Activated CD4-positive, CD25-positive, alpha-beta regulatory T cell (primary cell): Measurements from ENCODE around the gene EDDM3A.
A peak's percentile ranks its signal among the peaks of the same experiment; 100 is the strongest.
"Not testable (repeated sequence)": the region's sequence is repeated elsewhere in the genome, so short reads cannot be mapped to it uniquely, and the experiment has no call there.

ENCODE experiments used
- DNase-seq, 4 experiments: peaks; one replicate each; lab custom pipeline; 2025; lab: John Stamatoyannopoulos, UW

Gene EDDM3A, protein sequence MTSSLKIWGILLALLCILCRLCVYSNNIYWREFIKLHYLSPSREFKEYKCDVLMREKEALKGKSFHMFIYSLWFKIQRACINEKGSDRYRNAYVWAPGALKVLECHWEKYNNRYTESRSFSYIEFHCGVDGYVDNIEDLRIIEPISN

GRCh38 chr14:20745571-20746358 is at the start of gene EDDM3A:
TSS of gene EDDM3A (plus strand) at chr14:20745887. CDS start at chr14:20747581, 1,694 bp downstream.
- DNase-seq = no peak

DNA sequence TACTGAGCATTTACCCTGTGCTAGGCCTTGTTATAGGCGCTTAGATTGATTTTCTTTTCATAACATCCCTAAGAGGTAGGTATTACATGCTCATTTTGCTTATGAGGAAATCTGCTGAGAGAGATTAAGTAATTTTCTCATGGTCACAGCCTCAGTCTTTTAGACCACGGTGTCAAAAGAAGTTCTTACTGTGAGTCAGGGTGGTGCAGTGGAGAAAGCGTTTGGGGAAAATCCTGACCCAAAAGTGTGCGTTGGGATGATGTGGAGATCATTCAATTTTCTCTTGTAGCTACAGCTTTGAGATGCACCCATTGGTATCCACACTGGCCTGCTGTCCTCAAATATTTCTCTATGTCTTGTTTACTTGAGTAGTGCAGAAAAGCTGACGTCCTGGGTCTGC is 48.9 kb upstream of the EDDM3A start:
- no peak for DNase-seq

DNA sequence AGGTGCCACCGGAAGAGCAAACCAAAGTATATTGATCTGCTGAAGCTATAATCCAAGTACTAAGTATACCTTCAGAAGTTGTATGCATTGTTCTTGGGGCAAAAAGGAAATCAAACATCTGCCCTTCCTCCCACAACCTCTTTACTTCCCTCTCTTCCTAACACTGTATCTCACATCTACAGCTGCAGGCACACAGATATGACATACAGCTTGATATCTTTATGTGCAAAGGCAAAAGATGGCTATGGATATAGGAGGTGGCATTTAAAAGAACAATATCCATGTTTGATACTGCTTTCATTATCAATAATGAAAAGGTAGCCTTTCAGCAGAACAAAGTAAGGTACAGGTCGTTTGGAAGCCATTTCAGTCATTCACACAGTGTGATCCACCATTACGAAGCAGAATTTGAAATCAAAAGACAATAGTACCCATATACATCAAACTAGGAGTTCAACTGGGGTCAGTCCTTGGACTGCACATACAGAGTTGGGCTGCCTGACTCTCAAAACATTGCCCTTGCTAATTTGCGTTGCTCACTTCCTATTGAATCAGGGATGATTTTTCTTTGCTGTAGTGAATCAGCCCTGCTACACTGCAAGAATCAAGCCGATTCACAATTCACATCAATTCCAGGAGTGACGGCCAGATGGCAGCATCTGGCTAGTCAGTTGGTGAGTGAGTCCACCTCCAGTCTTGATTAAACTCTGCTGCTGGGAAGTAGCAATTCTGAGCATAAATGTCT is 48.2 kb upstream of the EDDM3A start:
- peak; percentile 3 to 33 (median 11) for DNase-seq

DNA sequence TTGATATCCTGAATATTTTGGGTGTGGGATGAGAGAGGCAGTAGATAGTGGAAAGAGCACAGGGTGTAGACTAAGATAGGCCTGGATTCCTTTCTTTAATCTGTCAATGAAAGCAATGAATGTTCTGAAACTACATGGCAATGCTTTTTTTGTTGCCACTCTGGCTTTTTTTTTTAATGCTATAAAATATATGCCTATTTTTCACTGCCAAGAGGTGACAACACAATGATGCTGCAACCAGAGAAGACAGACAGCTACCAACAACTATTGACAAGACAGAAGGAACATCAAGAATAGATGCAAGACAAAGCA is 47.7 kb upstream of the EDDM3A start:
- DNase-seq = no peak

- no peak for DNase-seq
Measured at GRCh38 chr14:20698934-20699333, 46.8 kb upstream of the EDDM3A start.

DNA sequence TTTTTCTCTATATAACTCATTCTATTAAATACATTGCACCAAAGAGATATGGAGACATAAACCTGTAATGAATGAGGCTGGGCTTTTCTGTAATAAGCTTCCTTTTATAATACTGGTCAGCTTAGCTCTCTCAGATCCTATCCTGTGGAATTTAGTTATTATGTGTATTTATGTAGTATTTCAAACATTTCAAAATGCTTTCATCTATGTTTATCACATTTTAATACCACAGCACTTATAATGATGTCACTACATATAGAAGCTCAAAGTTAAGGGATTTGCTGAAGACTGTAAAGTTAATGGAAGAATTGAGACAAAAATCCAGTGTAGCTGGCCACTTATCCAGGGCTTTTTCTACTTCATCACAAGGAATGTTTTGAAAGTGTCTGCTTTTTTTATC is 45.8 kb upstream of the EDDM3A start:
- no peak for DNase-seq

DNA sequence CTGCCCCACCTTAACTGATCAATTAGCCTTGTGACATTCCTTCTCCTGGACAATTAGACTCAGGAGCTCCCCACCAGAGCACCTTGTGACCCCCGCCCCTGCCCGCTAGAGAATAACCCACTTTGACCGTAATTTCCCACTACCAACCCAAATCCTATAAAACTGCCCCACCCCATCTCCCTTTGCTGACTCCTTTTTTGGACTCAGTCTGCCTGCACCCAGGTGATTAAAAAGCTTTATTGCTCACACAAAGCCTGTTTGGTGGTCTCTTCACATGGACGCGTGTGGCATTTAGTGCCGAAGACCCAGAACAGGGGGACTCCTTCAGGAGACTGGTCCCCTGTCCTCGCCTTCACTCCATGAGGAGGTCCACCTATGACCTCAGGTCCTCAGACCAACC is 44.7 kb upstream of the EDDM3A start:
- not testable (repeated sequence) for DNase-seq

- no peak for DNase-seq
Measured at GRCh38 chr14:20706657-20707355, 38.9 kb upstream of the EDDM3A start.

DNA sequence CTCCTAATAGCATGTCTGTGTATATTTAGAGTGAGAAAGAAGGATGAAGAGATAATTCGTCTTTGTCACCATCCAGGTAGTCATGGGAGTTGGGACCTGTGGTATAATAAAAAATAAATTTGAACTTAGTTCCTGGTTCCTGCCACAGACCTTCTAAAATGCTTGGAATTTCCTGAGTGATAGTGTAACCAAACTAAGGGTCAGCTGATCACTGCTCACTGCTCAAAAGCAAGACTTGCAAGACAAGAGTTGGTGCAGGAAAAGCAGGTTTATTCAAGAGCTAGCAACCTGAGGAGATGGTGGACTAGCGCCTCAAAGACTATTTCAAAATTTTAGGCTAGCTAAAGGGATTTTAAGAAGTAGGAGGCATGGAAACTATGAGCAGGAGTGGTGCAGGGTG is 38.1 kb upstream of the EDDM3A start:
- no peak for DNase-seq

GRCh38 chr14:20711261-20711660 is 34.4 kb upstream of the EDDM3A start:
- no peak for DNase-seq

GRCh38 chr14:20711685-20712084 is 34.0 kb upstream of the EDDM3A start:
- no peak for DNase-seq

GRCh38 chr14:20712904-20713303 is 32.8 kb upstream of the EDDM3A start:
- DNase-seq = no peak

GRCh38 chr14:20714593-20715250 is 31.0 kb upstream of the EDDM3A start:
- DNase-seq = no peak

DNA sequence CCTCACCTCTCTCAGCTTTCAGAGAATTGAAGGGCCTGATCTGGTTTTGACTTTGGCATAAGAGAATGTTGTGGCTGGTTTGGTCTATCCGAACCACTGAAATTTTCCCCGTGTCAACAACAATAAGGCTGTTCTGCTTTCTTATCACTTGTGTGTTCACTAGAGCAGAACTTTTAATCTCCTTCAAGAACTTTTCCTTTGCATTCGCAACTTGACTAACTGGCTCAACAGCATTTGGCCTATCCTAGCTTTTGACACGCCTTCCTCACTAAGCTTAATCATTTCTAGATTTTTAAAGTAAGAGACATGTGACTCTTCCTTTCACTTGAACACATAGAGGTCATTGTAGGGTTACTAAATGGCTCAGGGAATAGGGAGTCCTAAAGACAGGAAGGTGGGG is 25.9 kb upstream of the EDDM3A start:
- DNase-seq = no peak

DNA sequence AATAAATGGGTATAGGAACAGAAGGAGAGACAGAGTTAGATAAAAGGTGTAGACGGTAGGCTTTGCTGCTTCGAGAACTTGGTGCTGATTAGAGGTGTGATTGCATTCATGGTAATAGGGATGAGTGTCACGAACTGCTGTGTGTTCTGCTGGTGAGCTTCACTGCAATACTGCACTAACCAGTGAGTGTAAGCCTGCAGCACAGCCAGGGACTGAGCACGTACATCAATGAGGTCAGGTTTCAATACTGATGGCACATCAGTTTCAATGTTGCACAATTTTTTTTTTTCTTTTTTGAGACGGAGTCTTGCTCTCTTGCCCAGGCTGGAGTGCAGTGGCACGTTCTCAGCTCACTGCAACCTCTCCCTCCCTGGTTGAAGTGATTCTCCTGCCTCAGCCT is 24.9 kb upstream of the EDDM3A start:
- no peak for DNase-seq

GRCh38 chr14:20722016-20722415 is 23.7 kb upstream of the EDDM3A start:
- no peak for DNase-seq

DNA sequence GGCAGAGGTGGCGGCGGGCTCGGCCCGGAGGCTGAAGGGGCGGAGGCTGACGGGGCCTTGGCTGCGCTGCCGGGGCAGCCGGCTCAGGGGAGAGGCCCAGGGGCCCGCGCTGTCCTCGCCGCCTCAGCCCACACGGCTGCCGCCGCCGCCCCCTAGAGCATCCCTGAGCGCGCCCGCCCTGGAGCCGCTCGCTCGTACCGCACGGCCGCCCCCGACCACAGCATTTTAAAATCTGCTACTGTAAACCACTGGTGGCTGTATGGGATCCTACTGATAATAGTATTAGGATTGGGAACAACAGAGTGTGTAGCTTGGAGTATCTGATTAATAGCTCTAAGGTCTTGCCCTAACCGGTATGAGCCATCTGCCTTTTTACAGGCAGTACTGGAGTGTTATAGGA is 22.2 kb upstream of the EDDM3A start:
- no peak for DNase-seq

GRCh38 chr14:20726121-20726520 is 19.6 kb upstream of the EDDM3A start:
- DNase-seq = not testable (repeated sequence)

DNA sequence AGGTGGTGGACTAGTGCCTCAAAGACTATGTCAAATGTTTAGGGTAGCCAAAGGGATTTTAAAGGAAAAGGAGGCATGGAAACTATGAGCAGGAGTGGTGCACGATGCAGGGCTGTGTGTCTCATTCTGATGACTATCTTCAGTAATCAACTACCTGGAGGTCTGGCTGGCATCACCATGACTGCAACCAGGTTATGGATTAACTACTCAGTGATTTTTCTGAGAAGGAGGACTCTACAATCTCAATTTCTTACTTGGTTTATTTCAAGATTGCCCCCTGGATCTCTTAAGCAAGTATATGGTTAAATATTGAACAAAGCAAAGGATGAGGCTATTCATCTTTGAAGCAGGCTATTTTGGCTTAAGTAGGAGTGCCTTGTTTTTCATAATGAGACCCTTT is 19.2 kb upstream of the EDDM3A start:
- no peak for DNase-seq

GRCh38 chr14:20730891-20731290 is 14.8 kb upstream of the EDDM3A start:
- DNase-seq = no peak

DNA sequence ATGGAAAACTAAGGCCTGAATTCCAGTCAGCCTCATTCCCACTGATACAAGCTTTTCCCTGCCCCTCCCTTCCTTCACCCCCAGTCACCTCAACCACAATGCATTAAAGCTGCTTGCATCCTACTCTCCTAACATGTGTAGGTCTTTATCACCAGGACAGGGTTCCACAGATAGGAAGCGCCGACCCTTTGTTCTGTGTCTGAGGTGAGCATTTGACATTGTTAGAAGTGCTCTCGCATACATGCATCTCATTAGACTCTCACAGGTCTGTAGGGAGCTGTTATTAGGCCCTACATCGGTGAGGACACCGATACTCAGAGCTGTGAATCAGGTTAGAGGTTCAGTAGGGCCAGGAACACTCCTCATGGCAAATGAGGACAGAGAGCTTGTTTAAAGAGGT is 13.2 kb upstream of the EDDM3A start:
- DNase-seq = no peak

DNA sequence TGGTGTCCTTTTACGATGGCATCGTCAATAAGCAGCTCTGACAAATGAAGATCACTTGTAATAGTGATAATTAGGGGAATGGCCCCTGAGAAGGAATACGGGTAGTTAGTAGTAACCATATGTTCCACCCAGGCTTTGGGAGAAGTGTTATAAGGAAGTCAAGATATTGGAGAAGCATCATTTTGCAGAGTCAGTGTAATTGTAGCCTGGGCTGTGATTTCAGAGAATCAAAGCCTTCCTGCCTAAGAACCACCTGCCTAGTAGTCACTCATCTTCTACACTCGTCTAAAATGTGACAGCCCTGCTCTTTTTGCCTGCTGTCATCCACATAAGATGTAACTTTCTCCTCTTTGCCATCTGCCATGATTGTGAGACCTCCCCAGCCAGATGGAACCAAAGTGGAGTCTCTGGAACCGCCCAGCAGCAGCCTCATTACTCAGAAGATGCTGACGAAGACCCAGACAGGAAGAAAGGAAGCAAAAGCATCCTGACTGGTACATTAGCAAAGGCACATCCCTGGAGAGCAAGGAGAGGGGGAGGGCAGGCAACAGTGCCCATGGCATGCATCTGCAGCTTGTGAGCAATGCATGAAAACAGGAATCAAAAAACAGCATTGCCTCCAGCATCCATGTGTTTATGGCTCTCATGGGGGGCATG is 12.6 kb upstream of the EDDM3A start:
- DNase-seq = no peak
